CD4-positive, alpha-beta T cell treated with Interleukin-1 beta for 1 hour (primary cell): ENCODE data around the gene CKB.

Experiments
- DNase-seq, 2 donors: peaks; one replicate each; pipeline ENCODE4 v3.0.0-alpha.2; 2020 to 2022

Gene CKB

GRCh38 chr14:103537175-103537990 is 14.8 kb upstream of the CKB start:
- no peak for DNase-seq

- DNase-seq = no peak
Measured at GRCh38 chr14:103536693-103537092, 14.1 kb upstream of the CKB start.

GRCh38 chr14:103535891-103536565 is 13.4 kb upstream of the CKB start:
- no peak for DNase-seq

GRCh38 chr14:103535081-103535890 is 12.7 kb upstream of the CKB start:
- no peak for DNase-seq

- no peak for DNase-seq
Measured at GRCh38 chr14:103534576-103535061, 12.0 kb upstream of the CKB start.

- no peak for DNase-seq
Measured at GRCh38 chr14:103533999-103534575, 11.5 kb upstream of the CKB start.

- DNase-seq = no peak
Measured at GRCh38 chr14:103533137-103533998, 10.7 kb upstream of the CKB start.

GRCh38 chr14:103532216-103533136 is 9.8 kb upstream of the CKB start:
- no peak for DNase-seq

GRCh38 chr14:103531421-103532215 is 9.0 kb upstream of the CKB start:
- no peak for DNase-seq

GRCh38 chr14:103530831-103531230 is 8.2 kb upstream of the CKB start:
- DNase-seq = no peak

- peak in 1 of 2 donors; percentile 27 for DNase-seq
Measured at GRCh38 chr14:103530390-103530789, 7.8 kb upstream of the CKB start.

- DNase-seq = no peak
Measured at GRCh38 chr14:103529383-103530365, 7.0 kb upstream of the CKB start.

GRCh38 chr14:103528587-103529382 is 6.2 kb upstream of the CKB start, which contains the start of gene TRMT61A:
TSS of gene TRMT61A (plus strand) at chr14:103529196. CDS start at chr14:103529979, 783 bp downstream.
- DNase-seq = peak; percentile 80 to 82

- DNase-seq = no peak
Measured at GRCh38 chr14:103528146-103528586, 5.5 kb upstream of the CKB start.

- peak in 1 of 2 donors; percentile 66 for DNase-seq
Measured at GRCh38 chr14:103527408-103528145, 4.9 kb upstream of the CKB start.

- DNase-seq = no peak
Measured at GRCh38 chr14:103526914-103527248, 4.3 kb upstream of the CKB start.
